HEK293 (cell line): ENCODE results near the gene DCST1.

Experiments
- CTCF ChIA-PET: fragments of 350-600 bp; formaldehyde crosslinking; extraction: SDS; loops from one replicate; lab custom pipeline; 2021; ENCODE audit warnings: antibody characterized with exemption; lab: Yijun Ruan, JAX
- POLR2A ChIA-PET: fragments of 300-600 bp; formaldehyde crosslinking; extraction: SDS; loops from one replicate; lab custom pipeline; 2020; ENCODE audit warnings: antibody characterized with exemption, inconsistent platforms; lab: Yijun Ruan, JAX
- H3K27ac ChIP-seq: fragments of 200-500 bp; sonication (Bioruptor generic); 2 replicates; pipeline ENCODE4 v1.5.1; 2014; ENCODE audit warnings: low read depth, low read length, control low read depth, inconsistent platforms; ENCODE audit errors: extremely low read depth
- H3K36me3 ChIP-seq, 2 experiments: fragments of 200-500 bp in 1 of 2; sonication (Bioruptor generic) in 1 of 2; 1 replicate in 1 of 2; 2 replicates in 1 of 2; pipeline ENCODE4 v1.5.1; 2014 to 2017; ENCODE audit warnings: inconsistent platforms in 2 of 2, low read length in 2 of 2; ENCODE audit not compliant: control insufficient read depth in 2 of 2, insufficient read depth in 1 of 2
- H3K4me1 ChIP-seq: fragments of 200-500 bp; sonication (Bioruptor generic); 2 replicates; pipeline ENCODE4 v1.5.1; 2014; ENCODE audit warnings: mild to moderate bottlenecking, low read length, inconsistent platforms; ENCODE audit not compliant: control insufficient read depth, insufficient read depth
- H3K4me3 ChIP-seq: 2 replicates; pipeline ENCODE4 v1.5.1; 2011; ENCODE audit warnings: low read depth, mild to moderate bottlenecking, control low read depth, low read length, moderate library complexity
- H3K9me3 ChIP-seq: fragments of 200-500 bp; sonication (Bioruptor generic); 2 replicates; pipeline ENCODE4 v1.5.1; 2014; ENCODE audit warnings: low read depth, low read length, inconsistent platforms; ENCODE audit not compliant: control insufficient read depth, insufficient read depth
- KLF10 ChIP-seq: fragments of 450-650 bp; IDR thresholded peaks from 2 replicates; pipeline ENCODE4 v1.5.1; 2018; ENCODE audit warnings: missing biosample characterization, mild to moderate bottlenecking, missing genetic modification characterization
- KLF17 ChIP-seq: fragments of 450-650 bp; formaldehyde crosslinking; IDR thresholded peaks from 2 replicates; pipeline ENCODE4 v1.5.1; 2016; ENCODE audit warnings: missing biosample characterization, missing genetic modification characterization
- OVOL3 ChIP-seq: fragments of 450-650 bp; formaldehyde crosslinking; IDR thresholded peaks from 2 replicates; pipeline ENCODE4 v1.5.1; 2016; ENCODE audit warnings: missing biosample characterization, missing genetic modification characterization
- RBAK ChIP-seq: fragments of 450-650 bp; formaldehyde crosslinking; IDR thresholded peaks from 2 replicates; pipeline ENCODE4 v1.5.1; 2016; ENCODE audit warnings: missing biosample characterization, missing genetic modification characterization
- SALL2 ChIP-seq: fragments of 450-650 bp; formaldehyde crosslinking; IDR thresholded peaks from 2 replicates; pipeline ENCODE4 v1.5.0; 2017; ENCODE audit warnings: missing biosample characterization, mild to moderate bottlenecking, missing genetic modification characterization, borderline replicate concordance
- SCRT1 ChIP-seq: fragments of 450-650 bp; formaldehyde crosslinking; IDR thresholded peaks from 2 replicates; pipeline ENCODE4 v1.5.1; 2016; ENCODE audit warnings: missing biosample characterization, missing genetic modification characterization, borderline replicate concordance
- TSHZ1 ChIP-seq: fragments of 450-650 bp; formaldehyde crosslinking; IDR thresholded peaks from 2 replicates; pipeline ENCODE4 v1.5.1; 2016; ENCODE audit warnings: missing biosample characterization, missing genetic modification characterization, borderline replicate concordance
- ZBTB20 ChIP-seq: fragments of 450-650 bp; formaldehyde crosslinking; IDR thresholded peaks from 2 replicates; pipeline ENCODE4 v1.5.1; 2016; ENCODE audit warnings: missing biosample characterization, missing genetic modification characterization
- ZBTB48 ChIP-seq: fragments of 450-650 bp; formaldehyde crosslinking; IDR thresholded peaks from 2 replicates; pipeline ENCODE4 v1.5.1; 2016; ENCODE audit warnings: missing biosample characterization, missing genetic modification characterization
- ZNF114 ChIP-seq: fragments of 450-650 bp; formaldehyde crosslinking; IDR thresholded peaks from 2 replicates; pipeline ENCODE4 v1.5.0; 2017; ENCODE audit warnings: missing biosample characterization, missing genetic modification characterization
- ZNF132 ChIP-seq: fragments of 450-650 bp; formaldehyde crosslinking; IDR thresholded peaks from 2 replicates; pipeline ENCODE4 v1.5.1; 2017; ENCODE audit warnings: missing biosample characterization, missing genetic modification characterization, borderline replicate concordance
- ZNF138 ChIP-seq: fragments of 450-650 bp; formaldehyde crosslinking; IDR thresholded peaks from 2 replicates; pipeline ENCODE4 v1.5.1; 2016; ENCODE audit warnings: missing biosample characterization, missing genetic modification characterization, borderline replicate concordance
- ZNF16 ChIP-seq: fragments of 450-650 bp; formaldehyde crosslinking; IDR thresholded peaks from 2 replicates; pipeline ENCODE4 v1.5.1; 2016; ENCODE audit warnings: low read depth, missing biosample characterization, missing genetic modification characterization
- ZNF211 ChIP-seq: fragments of 450-650 bp; formaldehyde crosslinking; IDR thresholded peaks from 2 replicates; pipeline ENCODE4 v1.5.1; 2016; ENCODE audit warnings: low read depth, missing biosample characterization, missing genetic modification characterization
- ZNF223 ChIP-seq: fragments of 450-650 bp; formaldehyde crosslinking; IDR thresholded peaks from 2 replicates; pipeline ENCODE4 v1.5.1; 2016; ENCODE audit warnings: missing biosample characterization, missing genetic modification characterization
- ZNF335 ChIP-seq: fragments of 450-650 bp; formaldehyde crosslinking; conservative IDR thresholded peaks from 2 replicates; pipeline ENCODE4 v1.5.1; 2016; ENCODE audit warnings: missing biosample characterization, missing genetic modification characterization
- ZNF394 ChIP-seq: fragments of 450-650 bp; formaldehyde crosslinking; IDR thresholded peaks from 2 replicates; pipeline ENCODE4 v1.5.1; 2016; ENCODE audit warnings: missing biosample characterization, missing genetic modification characterization, mild to moderate bottlenecking, moderate library complexity, borderline replicate concordance
- ZNF555 ChIP-seq: fragments of 450-650 bp; formaldehyde crosslinking; conservative IDR thresholded peaks from 2 replicates; pipeline ENCODE4 v1.5.1; 2017; ENCODE audit warnings: missing biosample characterization, mild to moderate bottlenecking, missing genetic modification characterization, inconsistent platforms
- ZNF639 ChIP-seq: fragments of 450-650 bp; formaldehyde crosslinking; IDR thresholded peaks from 2 replicates; pipeline ENCODE4 v1.5.1; 2016; ENCODE audit warnings: missing biosample characterization, missing genetic modification characterization
- ZNF664 ChIP-seq: fragments of 450-650 bp; formaldehyde crosslinking; IDR thresholded peaks from 2 replicates; pipeline ENCODE4 v1.5.1; 2016; ENCODE audit warnings: missing biosample characterization, missing genetic modification characterization
- ZNF791 ChIP-seq: fragments of 450-650 bp; formaldehyde crosslinking; IDR thresholded peaks from 2 replicates; pipeline ENCODE4 v1.5.1; 2016; ENCODE audit warnings: missing biosample characterization, missing genetic modification characterization
- ZSCAN23 ChIP-seq: fragments of 450-650 bp; formaldehyde crosslinking; IDR thresholded peaks from 2 replicates; pipeline ENCODE4 v1.5.1; 2016; ENCODE audit warnings: missing biosample characterization, missing genetic modification characterization
- ZXDB ChIP-seq: fragments of 450-650 bp; formaldehyde crosslinking; IDR thresholded peaks from 2 replicates; pipeline ENCODE4 v1.5.1; 2016; ENCODE audit warnings: missing biosample characterization, missing genetic modification characterization
- TF ChIP-seq, protein P1 (sequence below): fragments of 450-650 bp; formaldehyde crosslinking; IDR thresholded peaks from 2 replicates; pipeline ENCODE4 v1.5.1; 2016; ENCODE audit warnings: missing biosample characterization, missing genetic modification characterization
- TF ChIP-seq, protein P2 (sequence below): fragments of 450-650 bp; formaldehyde crosslinking; optimal IDR thresholded peaks from 2 replicates; pipeline ENCODE3; 2016; ENCODE audit warnings: missing biosample characterization, mild to moderate bottlenecking, missing genetic modification characterization

Gene DCST1

DNA sequence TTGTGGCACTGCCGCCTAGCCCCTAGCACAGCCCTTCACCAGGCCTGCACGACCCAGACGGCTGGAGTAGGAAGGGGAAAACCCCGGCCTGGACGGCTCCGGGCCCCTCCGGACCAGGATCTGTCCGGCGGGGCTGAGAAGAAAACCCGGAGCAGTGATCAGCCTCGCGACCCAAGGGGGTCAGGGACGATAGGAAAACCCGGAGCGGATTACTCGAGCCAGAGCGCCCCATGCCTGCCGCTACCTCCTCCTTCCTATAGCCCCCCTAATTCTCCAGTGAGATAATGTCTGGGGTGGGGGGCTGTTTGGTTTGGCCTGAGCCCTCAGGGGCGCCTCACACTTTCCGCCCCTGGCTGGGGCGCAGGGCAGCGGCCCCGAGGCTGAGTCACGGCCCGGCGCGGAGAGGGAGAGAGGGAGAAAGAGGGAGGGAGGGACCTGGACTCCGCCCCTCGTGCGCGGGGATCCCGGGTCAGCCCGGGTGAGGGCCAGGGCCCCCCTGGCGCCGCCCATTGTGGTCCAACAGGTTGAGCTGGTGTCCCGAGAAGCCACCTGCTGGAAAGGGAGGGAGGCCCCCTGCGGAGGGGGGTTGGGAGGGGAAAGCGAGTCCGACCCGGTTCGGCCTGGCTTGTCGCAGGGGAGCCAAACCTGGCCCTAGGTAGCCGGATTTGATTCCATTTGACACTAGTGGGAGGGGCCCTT, 32.7 kb upstream of the DCST1 start (continued):
- TF ChIP-seq ZNF639 (peak; percentile 97), ZNF791 (tag by site-specific recombination) (no peak), ZNF114 (tag by site-specific recombination) (no peak), KLF17 (peak; percentile 96), ZNF211 (tag by site-specific recombination) (no peak), ZNF138 (tag by site-specific recombination) (no peak), TSHZ1 (tag by site-specific recombination) (peak; percentile 59), ZNF223 (peak; percentile 62; the same call in 1 of the 2 replicates)

DNA sequence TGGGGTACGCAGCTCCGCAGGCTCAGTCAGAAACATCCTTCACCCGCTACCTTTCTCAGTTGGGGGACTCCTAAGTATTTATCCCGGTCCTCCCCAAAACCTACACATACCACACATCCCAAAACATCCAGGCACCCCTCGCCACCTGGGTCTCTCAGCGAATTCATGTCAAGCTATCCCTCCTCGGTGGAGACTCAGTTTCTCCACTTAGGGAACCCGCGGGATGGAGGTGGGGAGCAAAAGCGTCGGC, 32.3 kb upstream of the DCST1 start:
- H3K4me1 ChIP-seq: peaks cover 13% of the 10 kb centered on the region
- CTCF ChIA-PET: interaction anchor here (0.5 to 3.0 kb wide), 6 partner anchors 15 to 572 kb away, joined by 3 to 12 read pairs (median 4); no protein-coding TSS in a partner anchor
- TF ChIP-seq KLF10 (tag by site-specific recombination) (no peak), ZNF335 (tag by site-specific recombination) (peak; percentile 28; the same call in 1 of the 2 replicates), KLF17 (no peak), OVOL3 (tag by site-specific recombination) (no peak), SALL2 (tag by site-specific recombination) (no peak), ZNF664 (no peak), ZXDB (tag by site-specific recombination) (no peak), SCRT1 (tag by site-specific recombination) (peak; percentile 4; the same call in 1 of the 2 replicates), ZNF16 (tag by site-specific recombination) (no peak), RBAK (tag by site-specific recombination) (no peak), ZNF394 (tag by site-specific recombination) (no peak), ZBTB20 (tag by site-specific recombination) (peak; percentile 51), ZBTB48 (no peak), ZNF555 (no peak), ZSCAN23 (tag by site-specific recombination) (no peak), ZNF639 (no peak), ZNF132 (tag by site-specific recombination) (no peak)
- TF ChIP-seq, protein P1, sequence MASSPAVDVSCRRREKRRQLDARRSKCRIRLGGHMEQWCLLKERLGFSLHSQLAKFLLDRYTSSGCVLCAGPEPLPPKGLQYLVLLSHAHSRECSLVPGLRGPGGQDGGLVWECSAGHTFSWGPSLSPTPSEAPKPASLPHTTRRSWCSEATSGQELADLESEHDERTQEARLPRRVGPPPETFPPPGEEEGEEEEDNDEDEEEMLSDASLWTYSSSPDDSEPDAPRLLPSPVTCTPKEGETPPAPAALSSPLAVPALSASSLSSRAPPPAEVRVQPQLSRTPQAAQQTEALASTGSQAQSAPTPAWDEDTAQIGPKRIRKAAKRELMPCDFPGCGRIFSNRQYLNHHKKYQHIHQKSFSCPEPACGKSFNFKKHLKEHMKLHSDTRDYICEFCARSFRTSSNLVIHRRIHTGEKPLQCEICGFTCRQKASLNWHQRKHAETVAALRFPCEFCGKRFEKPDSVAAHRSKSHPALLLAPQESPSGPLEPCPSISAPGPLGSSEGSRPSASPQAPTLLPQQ (tag by site-specific recombination): no peak
- TF ChIP-seq, protein P2, sequence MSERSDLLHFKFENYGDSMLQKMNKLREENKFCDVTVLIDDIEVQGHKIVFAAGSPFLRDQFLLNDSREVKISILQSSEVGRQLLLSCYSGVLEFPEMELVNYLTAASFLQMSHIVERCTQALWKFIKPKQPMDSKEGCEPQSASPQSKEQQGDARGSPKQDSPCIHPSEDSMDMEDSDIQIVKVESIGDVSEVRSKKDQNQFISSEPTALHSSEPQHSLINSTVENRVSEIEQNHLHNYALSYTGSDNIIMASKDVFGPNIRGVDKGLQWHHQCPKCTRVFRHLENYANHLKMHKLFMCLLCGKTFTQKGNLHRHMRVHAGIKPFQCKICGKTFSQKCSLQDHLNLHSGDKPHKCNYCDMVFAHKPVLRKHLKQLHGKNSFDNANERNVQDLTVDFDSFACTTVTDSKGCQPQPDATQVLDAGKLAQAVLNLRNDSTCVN: peak; percentile 12

More for the DNA sequence above, 32.3 kb upstream of the DCST1 start:
- POLR2A ChIA-PET: interaction anchor here (0.5 to 2.2 kb wide), 8 partner anchors 10 to 192 kb away, joined by 3 to 14 read pairs (median 4); partner anchors contain the start of genes CKS1B, FLAD1 and PYGO2
- H3K4me3 ChIP-seq: peak overlapping the region; percentile 50
- peak overlapping the region; percentile 83; the same call in 1 of the 2 replicates for H3K27ac ChIP-seq
- no peaks in the 10 kb centered on the region for H3K36me3 ChIP-seq
- H3K9me3 ChIP-seq: no peaks in the 10 kb centered on the region
